GM21717 (cell line): ENCODE results near the gene PAQR5.
A peak's percentile ranks its signal among the peaks of the same experiment; 100 is the strongest.
"Not testable (repeated sequence)": the region's sequence is repeated elsewhere in the genome, so short reads cannot be mapped to it uniquely, and the experiment has no call there.

Experiments
- ATAC-seq: cut with Tn5 transposase; IDR thresholded peaks from one replicate; pipeline ENCODE4 v1.9.1; 2021; ENCODE audit warnings: mild to moderate bottlenecking, moderate library complexity; ENCODE audit not compliant: unreplicated experiment

Gene PAQR5

DNA sequence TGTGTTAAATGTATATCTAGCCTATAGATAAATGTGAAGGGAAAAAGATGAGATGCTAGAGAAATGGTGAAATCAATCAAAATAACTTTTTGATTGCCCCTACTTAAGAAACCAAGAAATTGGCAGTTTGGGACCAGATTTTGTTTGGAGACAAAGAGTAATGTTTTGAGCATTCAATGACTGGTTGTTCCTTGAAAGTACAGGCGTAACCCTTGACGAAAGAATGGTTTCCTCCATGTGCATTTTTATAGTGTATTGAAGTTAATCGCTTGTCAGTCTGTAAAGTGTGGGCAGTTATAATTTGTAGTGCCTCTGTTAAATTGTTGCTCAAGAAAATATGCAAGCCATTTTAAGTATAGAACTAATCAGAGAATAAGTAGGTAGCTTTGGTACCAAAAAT, 116.7 kb downstream of the PAQR5 start:
- no peak for ATAC-seq

DNA sequence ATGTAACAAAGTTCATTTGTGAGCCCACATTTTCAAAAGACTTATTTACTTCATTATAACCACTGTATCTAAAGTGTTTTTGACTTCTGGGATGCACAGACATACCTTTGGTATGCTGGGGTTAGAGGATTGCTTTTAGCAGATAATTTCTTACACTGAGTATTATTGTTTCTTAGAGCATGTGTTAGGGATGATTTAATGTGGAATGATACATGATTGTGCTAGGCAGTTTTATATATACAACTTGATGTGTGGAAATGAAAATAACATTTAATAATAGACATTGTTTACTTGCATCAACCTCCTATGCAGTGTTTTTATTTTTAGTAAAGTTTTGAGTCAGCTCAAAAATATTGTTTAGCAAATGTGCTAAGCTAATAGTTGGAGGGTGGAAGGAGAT, 118.9 kb downstream of the PAQR5 start:
- ATAC-seq = no peak

DNA sequence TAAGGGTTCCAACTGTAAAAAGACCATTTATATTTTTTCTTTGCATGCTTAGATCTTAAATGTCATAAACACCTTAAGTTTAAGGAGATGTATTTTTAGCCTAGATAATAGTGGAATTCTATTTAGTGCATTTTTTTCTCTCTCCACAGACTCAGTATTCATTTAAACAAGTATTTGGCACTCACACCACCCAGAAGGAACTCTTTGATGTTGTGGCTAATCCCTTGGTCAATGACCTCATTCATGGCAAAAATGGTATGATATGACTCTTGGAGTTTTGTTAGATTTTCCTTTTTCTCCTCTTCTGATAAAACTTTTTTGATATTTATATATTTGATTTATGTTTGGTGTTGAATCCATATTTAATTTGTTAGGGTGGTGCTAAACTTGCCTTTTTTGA, 122.8 kb downstream of the PAQR5 start:
- no peak for ATAC-seq

DNA sequence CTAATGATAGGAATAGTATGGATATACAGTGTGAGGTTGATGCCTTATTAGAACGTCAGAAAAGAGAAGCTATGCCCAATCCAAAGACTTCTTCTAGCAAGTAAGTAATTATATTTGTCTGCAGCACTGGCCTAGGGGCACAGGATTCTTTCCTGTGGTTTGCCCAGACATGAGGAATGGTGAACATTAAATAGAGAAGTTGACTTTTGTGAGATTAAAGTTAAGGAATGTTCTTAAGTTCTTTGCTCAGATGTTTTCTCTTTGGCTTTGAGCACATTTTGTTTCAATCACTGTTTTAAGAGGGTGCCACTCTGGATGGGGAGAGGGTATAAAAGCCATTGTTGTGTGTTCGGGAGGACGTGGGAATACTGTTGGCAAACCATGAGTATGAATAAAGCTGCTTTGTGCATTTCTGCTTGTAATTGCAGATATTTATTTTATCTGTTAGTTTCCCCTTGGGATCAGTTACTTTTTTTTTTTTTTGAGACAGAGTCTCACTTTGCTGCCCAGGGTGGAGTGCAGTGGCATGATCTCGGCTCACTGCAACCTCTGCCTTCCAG, 123.7 kb downstream of the PAQR5 start:
- no peak for ATAC-seq

DNA sequence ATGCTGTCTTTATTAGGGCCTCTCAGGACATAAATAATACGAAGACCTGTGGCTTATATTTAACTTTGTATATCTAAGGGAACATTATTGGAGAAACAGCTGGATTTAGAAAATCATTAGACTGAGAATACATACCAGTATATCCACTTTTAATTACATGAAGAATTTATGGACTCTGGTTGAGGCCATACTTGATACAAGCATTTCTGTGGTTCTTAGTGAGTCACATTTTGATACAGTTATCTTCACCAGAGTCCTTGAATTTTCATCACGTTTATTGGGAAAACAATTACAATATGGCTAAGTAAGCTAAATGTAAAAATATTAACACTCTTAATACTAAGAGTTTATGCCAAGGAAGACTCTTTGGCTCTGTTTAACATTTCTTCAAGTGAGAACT, 125.3 kb downstream of the PAQR5 start:
- ATAC-seq = no peak

DNA sequence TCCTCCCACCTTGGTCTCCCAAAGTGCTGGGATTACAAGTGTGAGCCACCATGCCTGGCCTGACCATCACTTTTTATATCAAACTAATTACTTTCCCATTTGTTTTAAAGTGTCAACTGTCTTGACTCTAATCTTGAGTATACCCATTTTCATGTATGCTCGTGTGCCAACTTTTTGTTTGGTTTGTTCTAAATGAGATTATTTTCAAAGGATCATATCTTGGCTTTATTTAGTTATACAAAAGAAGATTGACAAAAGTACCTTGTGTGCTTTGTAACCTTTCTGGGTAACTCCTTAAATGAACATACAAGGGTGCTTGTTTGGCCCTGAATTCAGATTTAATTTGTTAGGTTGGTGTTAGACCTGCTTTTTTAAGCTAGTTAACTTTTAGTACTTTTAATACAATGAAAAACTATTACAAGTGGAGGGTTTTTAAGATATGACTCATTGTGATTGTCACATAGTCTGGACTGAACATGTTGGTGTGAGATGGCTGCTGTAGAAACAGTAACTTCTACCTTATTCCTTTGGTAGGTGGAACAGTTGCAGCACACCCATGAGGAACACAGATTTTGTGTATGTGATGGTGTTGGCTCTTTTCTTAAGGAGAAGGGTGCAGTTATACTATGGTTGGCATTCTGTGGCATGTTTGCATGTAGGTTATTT, 126.2 kb downstream of the PAQR5 start:
- ATAC-seq = no peak

DNA sequence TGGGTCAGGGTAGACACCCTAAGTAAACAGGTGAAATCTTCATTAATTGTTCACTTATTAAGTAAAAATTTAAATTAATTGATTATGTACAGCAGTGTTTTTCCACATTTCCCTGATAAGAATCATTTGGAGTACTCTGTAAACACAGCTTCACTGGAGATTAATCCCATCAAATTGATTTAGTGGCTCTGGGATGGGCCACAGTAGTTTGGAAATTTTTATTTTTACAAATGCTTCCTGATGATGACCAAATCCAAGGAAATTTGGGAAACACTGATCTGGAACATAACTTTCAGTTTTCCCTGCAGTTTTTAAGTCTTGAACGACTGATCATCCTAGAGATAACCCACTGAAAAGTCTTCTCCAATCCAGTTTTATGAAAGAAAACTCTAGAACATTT, 135.1 kb downstream of the PAQR5 start:
- ATAC-seq = no peak

DNA sequence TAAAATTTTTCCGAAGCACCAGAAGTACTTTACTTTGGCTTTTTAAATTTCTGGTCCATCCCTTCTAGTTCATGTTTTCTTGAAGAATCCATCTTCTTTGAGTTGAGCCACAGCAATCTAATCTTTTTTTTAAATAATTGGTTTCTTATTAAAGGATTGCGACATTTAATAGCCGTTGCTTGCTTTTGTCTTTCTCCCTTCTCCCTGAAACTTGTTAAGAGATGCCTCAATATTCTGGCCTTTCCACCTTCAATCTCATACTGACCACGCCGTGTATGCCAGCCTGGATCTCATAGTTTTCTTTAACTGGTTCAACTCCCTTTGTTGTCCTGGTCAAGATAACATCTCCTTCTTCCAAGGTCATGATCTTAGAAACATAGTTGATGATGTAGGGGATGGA, 135.5 kb downstream of the PAQR5 start:
- no peak for ATAC-seq

DNA sequence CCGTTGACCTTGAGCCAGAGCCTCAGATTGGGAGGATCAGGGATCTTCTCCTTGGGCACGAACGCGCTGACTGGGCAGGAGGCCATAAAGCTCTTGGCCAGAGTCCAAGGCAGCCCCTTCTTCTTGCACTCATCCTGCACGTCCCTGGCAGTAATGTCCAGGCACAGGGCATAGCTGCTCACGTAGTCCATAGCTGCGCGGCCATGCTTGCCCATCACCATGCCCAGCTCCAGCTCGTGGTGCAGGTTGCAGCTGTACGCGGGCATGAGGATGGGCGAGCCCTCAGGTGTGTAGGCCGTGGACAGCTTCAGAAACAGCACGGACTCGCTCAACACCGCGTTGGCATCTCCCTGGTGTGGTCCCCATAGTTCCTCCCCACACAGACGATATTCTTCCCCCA, 136.0 kb downstream of the PAQR5 start:
- no peak for ATAC-seq

DNA sequence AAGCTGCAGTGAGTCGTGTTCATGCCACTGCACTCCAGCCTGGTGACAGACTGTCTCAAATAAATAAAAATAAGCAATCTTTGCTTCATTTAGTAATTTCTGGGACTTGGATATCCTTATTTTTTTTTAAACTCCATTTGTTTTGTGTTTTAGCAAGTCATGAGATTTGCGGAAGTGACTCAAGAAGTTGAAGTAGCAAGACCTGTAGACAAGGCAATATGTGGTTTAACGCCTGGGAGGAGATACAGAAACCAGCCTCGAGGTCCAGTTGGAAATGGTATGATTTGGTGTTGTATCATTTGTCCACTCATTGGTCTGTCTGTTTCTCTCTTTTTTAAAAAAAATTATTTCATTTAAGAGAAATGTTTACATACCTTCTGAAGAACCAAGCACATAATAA, 137.3 kb downstream of the PAQR5 start:
- no peak for ATAC-seq

DNA sequence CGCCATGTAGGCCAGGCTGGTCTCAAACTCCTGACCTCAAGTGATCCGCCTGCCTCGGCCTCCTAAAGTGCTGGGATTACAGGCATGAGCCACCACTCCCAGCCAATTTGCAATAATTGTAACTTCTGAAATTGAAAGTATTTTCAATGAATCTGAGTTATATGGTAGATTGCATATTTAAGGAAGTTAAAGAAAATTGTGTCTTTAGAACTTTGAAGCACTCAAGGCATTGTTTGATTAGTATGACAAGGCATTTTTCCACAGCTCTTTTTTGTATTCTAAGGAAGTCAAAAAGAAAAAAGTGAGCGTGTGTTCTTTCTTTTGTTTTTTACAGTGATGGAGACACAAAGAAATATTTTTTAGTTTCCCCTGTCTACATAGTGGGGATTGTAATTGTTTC, 138.2 kb downstream of the PAQR5 start:
- ATAC-seq = no peak

DNA sequence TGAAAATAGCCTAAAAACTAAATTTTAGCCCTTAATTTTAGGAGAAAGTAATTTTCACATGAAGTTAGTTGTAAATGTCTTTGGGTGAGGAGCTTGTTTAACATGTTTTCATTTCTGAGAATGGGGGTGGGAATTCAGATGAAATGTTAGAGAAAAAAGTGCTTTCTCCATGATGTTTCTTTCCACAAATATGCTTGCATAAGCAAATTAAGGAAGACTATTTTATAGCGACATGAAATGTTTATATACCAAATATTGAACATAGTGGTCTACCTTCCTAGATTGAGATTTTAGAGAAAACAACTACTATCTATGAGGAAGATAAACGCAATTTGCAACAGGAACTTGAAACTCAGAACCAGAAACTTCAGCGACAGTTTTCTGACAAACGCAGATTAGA, 140.9 kb downstream of the PAQR5 start:
- no peak for ATAC-seq

DNA sequence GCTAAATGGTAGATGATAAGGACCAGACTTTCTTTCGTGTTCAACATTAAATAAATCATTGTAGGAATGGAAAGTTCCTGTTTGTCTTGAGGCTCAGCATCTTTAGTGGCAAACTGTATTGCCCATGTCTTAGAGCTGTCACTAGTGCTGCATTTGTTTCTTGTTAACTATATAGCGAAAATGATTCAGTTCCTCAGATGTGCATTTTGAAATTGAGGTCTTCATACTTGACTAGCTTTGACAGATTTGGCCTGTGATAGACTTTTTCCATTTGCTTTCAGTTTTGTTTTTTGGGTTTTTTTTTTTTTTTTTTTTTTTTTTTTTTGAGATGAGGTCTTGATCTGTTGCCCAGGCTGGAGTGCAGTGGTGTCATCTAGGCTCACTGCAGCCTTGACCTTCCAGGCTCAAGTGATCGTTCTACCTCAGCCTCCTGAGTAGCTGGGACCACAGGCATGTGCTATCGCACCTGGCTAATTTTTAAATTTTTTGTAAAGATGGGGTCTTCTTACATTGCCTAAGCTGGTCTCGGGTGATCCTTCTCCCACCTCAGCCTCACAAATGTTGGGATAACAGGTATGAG, 144.4 kb downstream of the PAQR5 start:
- no peak for ATAC-seq

DNA sequence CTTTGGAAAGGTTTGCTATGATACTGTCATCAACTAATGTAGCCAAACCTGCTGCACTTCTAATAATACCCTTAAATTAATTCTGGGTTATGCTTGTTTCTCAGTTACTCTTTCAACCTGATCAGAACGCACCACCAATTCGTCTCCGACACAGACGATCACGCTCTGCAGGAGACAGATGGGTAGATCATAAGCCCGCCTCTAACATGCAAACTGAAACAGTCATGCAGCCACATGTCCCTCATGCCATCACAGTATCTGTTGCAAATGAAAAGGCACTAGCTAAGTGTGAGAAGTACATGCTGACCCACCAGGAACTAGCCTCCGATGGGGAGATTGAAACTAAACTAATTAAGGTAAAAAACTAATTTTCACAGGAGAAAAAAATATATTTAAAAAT, 146.0 kb downstream of the PAQR5 start:
- ATAC-seq = no peak

DNA sequence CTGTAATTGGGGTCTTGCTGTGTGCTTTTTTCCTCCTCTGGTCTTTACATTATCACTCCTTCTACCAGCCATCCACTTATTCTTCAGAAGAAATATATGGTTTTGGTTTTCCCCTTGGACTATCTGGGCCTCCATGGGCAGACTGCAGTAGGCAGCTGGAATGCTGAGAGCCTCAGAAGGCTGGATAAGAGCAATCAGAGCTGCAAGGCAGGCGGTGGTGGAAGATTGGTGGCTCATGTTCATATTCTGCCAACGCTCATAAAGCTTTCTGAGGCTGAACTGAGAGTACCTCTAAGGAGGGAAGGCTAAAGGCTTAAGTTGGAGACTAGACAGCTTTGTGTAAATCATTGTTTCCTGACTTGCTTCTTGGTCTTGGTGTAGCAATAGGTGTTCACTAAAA, 148.2 kb downstream of the PAQR5 start:
- ATAC-seq = no peak

DNA sequence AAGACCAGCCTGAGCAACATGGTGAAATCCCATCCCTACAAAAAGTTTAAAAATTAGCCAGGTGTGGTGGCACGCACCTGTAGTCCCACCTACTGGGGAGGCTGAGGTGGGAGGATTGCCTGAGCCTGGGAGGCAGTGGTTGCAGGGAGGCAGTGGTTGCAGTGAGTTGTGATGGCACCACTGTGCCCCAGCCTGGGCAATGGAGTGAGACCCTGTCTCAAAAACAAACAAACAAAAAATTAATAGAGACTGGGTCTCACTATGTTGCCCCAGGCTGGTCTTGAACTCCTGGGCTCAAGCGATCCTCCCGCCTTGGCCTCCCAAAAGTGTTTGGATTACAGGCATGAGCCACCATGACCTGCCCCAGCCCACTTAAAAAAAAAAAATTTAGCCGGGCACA, 151.5 kb downstream of the PAQR5 start:
- not testable (repeated sequence) for ATAC-seq

DNA sequence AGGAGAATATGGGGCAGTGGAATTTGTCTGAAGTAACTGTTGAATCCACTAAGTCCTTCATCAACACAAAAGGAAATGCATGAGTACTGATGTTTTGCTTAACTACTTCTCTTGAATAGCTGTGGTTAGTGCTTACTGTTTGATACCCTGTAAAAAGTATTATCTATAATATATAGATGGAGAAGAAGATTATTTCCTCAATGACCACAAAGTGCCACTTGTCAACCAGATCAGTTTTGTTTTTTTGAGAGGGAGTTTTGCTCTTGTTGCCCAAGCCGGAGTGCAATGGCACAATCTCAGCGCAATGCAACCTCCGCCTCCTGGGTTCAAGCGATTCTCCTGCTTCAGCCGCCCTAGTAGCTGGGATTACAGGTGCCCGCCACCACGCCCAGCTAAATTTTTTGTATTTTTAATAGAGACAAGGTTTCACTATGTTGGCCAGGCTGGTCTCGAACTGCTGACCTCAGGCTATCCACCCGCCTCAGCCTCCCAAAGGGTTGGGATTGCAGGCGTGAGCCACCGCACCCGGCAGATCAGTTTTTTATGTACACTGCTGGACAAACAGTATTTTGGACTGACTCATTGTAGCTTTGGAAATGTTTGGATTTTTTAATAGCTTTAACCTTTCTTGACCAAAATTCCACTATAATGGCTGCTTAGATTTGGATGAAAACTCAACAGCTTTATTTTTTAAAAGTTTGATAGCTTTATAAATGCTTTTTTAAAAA, 152.4 kb downstream of the PAQR5 start:
- no peak for ATAC-seq

DNA sequence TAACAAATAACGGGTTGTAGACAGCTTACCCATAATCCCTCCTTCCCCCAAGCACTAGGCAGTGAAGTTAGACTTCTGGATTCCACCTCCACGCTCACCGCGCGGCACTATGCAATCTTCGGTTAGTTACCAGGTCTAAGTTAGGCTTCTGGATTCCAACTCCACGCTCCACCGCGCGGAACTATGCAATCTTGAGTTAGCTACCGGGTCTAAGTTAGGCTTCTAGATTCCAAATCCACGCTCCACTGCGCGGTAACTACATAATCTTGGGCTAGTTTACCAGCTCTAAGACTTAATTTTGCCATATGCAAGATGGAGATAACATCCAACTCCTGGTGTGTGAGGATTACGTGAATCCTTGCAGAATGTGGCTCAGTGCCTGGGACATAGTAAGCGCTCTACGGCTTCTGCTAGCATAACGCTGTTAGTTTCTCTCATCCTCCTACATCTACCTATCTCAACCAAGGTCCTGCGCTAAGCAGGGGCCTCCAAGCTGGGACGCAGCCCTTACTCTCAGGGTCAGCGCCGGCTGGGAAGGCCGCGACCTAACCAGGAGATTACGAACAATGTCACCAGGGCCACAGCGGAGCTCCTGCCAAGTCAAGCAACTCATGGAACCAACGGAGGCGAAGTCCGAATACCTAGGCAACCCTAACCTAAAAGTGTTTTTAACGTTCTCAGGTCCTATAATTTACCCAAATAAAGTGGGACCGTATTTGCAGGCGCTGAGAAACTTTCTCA, 153.4 kb downstream of the PAQR5 start:
- peak; percentile 34 for ATAC-seq

DNA sequence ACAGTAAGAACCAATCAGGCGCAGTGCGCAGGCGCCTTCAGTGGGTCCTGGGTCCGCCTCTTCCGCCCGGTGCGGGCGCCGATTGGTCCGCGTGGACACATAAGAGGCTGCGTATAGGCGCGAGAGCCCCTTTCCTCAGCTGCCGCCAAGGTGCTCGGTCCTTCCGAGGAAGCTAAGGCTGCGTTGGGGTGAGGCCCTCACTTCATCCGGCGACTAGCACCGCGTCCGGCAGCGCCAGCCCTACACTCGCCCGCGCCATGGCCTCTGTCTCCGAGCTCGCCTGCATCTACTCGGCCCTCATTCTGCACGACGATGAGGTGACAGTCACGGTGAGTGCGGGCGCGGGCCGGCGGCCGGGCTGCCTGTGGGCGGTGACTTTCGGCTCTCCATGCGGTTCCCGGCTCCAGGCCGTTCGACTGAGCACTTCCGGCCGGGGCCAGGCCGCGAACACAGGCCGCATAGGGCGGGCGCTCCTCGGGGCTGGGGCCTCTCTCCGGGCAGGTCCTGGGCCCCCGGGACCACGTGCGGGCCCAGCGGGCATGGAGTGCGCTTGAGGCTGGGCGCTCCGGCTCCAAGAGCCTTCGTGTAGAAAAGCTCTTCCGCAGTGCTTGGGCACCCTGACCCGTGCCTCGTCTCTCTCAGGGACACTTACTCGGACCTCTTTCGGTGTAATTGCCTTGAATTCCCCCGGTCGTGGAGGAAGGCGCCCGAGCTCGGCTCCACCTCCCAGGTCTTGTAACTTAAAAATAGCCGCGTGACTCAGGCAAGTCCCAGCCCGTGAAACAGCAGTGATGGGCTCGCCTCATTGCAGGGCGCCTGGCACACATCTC, 154.2 kb downstream of the PAQR5 start, which contains the start of gene RPLP1:
Gene RPLP1, plus strand, starts transcription at position 127 of the 830 bp plus-strand sequence. Its CDS starts 131 bp downstream, at position 258.
- peak; percentile 74 for ATAC-seq

DNA sequence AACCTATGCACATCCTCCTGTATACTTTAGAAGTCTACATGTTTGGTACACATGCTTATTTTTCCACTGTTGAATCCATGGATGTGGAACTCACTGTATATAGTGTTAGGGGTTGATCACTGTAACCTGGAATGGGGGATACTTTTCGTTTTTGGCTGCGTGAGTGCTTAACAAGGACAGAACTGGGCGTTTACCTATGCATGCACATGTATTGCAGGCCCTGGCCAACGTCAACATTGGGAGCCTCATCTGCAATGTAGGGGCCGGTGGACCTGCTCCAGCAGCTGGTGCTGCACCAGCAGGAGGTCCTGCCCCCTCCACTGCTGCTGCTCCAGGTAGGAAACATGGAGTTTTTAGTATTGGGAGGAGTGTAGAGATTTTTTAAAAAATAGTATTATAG, 156.2 kb downstream of the PAQR5 start:
- no peak for ATAC-seq
